OCI-LY7 (cell line): ENCODE data around the gene PRLR. TPM values are rescaled to one million over a fixed set of nuclear protein-coding genes. Genes with fewer than 3 reads are reported as not detected.

ENCODE experiments used
- BruUV-seq: library from RNA; stranded (reverse); fragments of 400-500 nt; replicated peaks from 2 replicates; lab custom pipeline; 2021; lab: Mats Ljungman, UMichigan
- CTCF ChIA-PET: fragments of 300-600 bp; sonication (Branson Sonifier 250); formaldehyde crosslinking; loops from one replicate; lab custom pipeline; 2022; ENCODE audit warnings: antibody characterized with exemption; ENCODE audit not compliant: unreplicated experiment; lab: Charles Lee
- POLR2A ChIA-PET: fragments of 300-600 bp; sonication (Branson Sonifier 250); formaldehyde crosslinking; loops from one replicate; lab custom pipeline; 2022; ENCODE audit warnings: antibody characterized with exemption; lab: Charles Lee
- DNase-seq: peaks from one replicate; pipeline ENCODE4 v3.0.0-alpha.2; 2015; ENCODE audit warnings: low spot score
- H2AFZ ChIP-seq: fragments of 200-600 bp; sonication (generic), shearing (Covaris generic); 2 replicates; pipeline ENCODE4 v1.6.1; 2014; ENCODE audit warnings: mild to moderate bottlenecking, antibody characterized with exemption, low read length, moderate library complexity
- H3K27ac ChIP-seq: fragments of 200-600 bp; sonication (generic); 2 replicates; pipeline ENCODE4 v1.5.1; 2014; ENCODE audit warnings: mixed run types, low read depth, mild to moderate bottlenecking, moderate library complexity, low read length, inconsistent platforms; ENCODE audit not compliant: poor library complexity, severe bottlenecking
- H3K36me3 ChIP-seq: fragments of 200-600 bp; sonication (generic); 2 replicates; pipeline ENCODE4 v1.6.1; 2014; ENCODE audit warnings: mild to moderate bottlenecking, antibody characterized with exemption, low read length, moderate library complexity, mixed read lengths; ENCODE audit not compliant: insufficient read depth
- H3K4me1 ChIP-seq: fragments of 200-600 bp; sonication (generic); 2 replicates; pipeline ENCODE4 v1.5.1; 2014; ENCODE audit warnings: mild to moderate bottlenecking, low read length; ENCODE audit not compliant: insufficient read depth, poor library complexity, severe bottlenecking
- H3K4me2 ChIP-seq: fragments of 200-600 bp; sonication (generic); 2 replicates; pipeline ENCODE4 v1.6.1; 2014; ENCODE audit warnings: mild to moderate bottlenecking, low read length
- H3K4me3 ChIP-seq: fragments of 200-600 bp; sonication (generic); 2 replicates; pipeline ENCODE4 v1.5.1; 2014; ENCODE audit warnings: mild to moderate bottlenecking, low read depth, low read length; ENCODE audit not compliant: poor library complexity, severe bottlenecking
- H3K79me2 ChIP-seq: fragments of 200-600 bp; sonication (generic); 2 replicates; pipeline ENCODE4 v1.6.1; 2016; ENCODE audit warnings: low read depth, mild to moderate bottlenecking, low read length, moderate library complexity, mixed read lengths; ENCODE audit not compliant: insufficient read depth
- H3K9me2 ChIP-seq: fragments of 200-600 bp; sonication (generic); 2 replicates; pipeline ENCODE4 v1.6.1; 2016; ENCODE audit warnings: mild to moderate bottlenecking, low read length, mixed read lengths; ENCODE audit not compliant: insufficient read depth
- H3K9me3 ChIP-seq: fragments of 200-600 bp; sonication (generic); 2 replicates; pipeline ENCODE4 v1.6.1; 2014; ENCODE audit warnings: mild to moderate bottlenecking, mixed run types, low read length, mixed read lengths
- H4K20me1 ChIP-seq: fragments of 200-600 bp; sonication (generic); 2 replicates; pipeline ENCODE4 v1.6.1; 2014; ENCODE audit warnings: mild to moderate bottlenecking, antibody characterized with exemption, low read length, moderate library complexity, mixed read lengths; ENCODE audit not compliant: insufficient read depth
- EZH2phosphoT487 ChIP-seq: fragments of 200-600 bp; sonication (generic); IDR thresholded peaks from 2 replicates; pipeline ENCODE4 v1.6.1; 2018; ENCODE audit warnings: low read depth, borderline replicate concordance, mild to moderate bottlenecking, mixed run types, antibody characterized with exemption, low read length, moderate library complexity, mixed read lengths
- intact Hi-C: fragments of 100-400 bp; cut with micrococcal nuclease; formaldehyde crosslinking; loops from one replicate; pipeline ENCODE4 v1.10.0; 2022; ENCODE audit not compliant: unreplicated experiment
- total RNA-seq, 2 experiments: library from RNA; depleted of rRNA in 1 of 2; stranded (reverse); fragments of >200 nt in 1 of 2; shearing (Covaris generic) in 1 of 2; gene quantifications; 2 replicates each; pipeline ENCODE4 v1.2.3, GENCODE V29; 2014 to 2022
- TF ChIP-seq, protein P1 (sequence below): fragments of 200-600 bp; sonication (generic); conservative IDR thresholded peaks from 2 replicates; pipeline ENCODE4 v1.5.1; 2014; ENCODE audit warnings: mild to moderate bottlenecking, antibody characterized with exemption, low read length, moderate library complexity, mixed read lengths

The PRLR gene
- total RNA-seq, 2 experiments from 2014 or later, result not detected

DNA sequence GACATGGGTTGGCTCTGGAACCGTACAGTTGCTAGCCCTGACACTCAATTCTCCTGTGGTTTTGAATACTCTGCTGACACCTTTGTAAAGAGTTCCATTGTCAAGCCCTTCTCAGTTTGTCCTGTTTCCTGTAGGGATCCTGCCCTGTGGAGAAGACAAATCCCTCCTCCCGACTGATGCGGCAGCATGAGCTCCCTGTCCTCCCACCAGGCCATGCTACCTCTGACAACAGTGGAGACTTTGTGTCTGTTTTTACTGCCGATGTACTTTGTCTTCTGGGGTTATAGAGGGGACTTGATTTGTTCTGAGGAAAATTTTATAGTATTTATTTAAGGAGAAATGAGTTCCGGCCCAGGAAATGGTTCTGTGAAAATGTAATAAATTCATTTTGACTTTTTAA is 57.8 kb downstream of the PRLR start:
- no peak overlapping the region for H3K27ac ChIP-seq
- TF ChIP-seq, protein P1, sequence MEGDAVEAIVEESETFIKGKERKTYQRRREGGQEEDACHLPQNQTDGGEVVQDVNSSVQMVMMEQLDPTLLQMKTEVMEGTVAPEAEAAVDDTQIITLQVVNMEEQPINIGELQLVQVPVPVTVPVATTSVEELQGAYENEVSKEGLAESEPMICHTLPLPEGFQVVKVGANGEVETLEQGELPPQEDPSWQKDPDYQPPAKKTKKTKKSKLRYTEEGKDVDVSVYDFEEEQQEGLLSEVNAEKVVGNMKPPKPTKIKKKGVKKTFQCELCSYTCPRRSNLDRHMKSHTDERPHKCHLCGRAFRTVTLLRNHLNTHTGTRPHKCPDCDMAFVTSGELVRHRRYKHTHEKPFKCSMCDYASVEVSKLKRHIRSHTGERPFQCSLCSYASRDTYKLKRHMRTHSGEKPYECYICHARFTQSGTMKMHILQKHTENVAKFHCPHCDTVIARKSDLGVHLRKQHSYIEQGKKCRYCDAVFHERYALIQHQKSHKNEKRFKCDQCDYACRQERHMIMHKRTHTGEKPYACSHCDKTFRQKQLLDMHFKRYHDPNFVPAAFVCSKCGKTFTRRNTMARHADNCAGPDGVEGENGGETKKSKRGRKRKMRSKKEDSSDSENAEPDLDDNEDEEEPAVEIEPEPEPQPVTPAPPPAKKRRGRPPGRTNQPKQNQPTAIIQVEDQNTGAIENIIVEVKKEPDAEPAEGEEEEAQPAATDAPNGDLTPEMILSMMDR, result no peak
- TF ChIP-seq EZH2phosphoT487, result no peak
- H3K36me3 ChIP-seq, result no peaks in the 10 kb centered on the region
- H3K9me2 ChIP-seq, result no peaks in the 10 kb centered on the region
- no peaks in the 10 kb centered on the region for H3K79me2 ChIP-seq
- intact Hi-C loops, result no loop called here
- no peak overlapping the region for H2AFZ ChIP-seq
- ChIA-PET CTCF (no interaction called here), POLR2A (no interaction called here)
- H3K4me3 ChIP-seq, result no peak overlapping the region
- no TSS peak for BruUV-seq
- no peaks in the 10 kb centered on the region for H3K4me1 ChIP-seq
- no peak overlapping the region for H3K4me2 ChIP-seq
- H3K9me3 ChIP-seq, result no peaks in the 10 kb centered on the region; the same call in 1 of the 2 replicates
- DNase-seq, result no peak
- no peaks in the 10 kb centered on the region for H4K20me1 ChIP-seq

DNA sequence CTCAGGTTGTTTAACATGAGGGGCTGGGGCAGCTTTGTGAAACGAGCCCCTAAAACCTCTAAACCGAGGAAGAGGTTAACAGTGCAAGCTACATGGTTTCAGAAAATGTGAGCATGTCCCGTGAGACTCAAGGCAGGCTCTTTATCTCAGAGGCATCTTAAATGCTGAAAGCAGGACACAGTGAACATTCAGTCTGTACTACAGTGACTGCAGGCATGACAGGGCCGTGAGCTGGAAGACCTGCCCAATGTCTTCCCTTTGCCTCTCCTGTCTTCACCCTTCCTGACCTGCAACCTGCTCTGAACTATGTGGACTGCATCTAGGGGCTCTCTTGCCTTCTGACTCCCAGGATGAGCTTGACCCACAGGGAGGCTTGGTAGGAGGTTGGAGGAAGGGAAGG is 58.3 kb downstream of the PRLR start:
- Histone ChIP-seq H3K27ac (no peak overlapping the region), H3K4me1 (no peaks in the 10 kb centered on the region), H3K4me3 (no peak overlapping the region), H3K9me3 (peaks cover 3% of the 10 kb centered on the region; the same call in 1 of the 2 replicates), H3K9me2 (no peaks in the 10 kb centered on the region), H3K4me2 (no peak overlapping the region), H4K20me1 (no peaks in the 10 kb centered on the region), H3K36me3 (no peaks in the 10 kb centered on the region), H2AFZ (no peak overlapping the region), H3K79me2 (no peaks in the 10 kb centered on the region)
- BruUV-seq, result no TSS peak
- ChIA-PET POLR2A (no interaction called here), CTCF (no interaction called here)
- no peak for DNase-seq
- no peak for TF ChIP-seq EZH2phosphoT487
- TF ChIP-seq, protein P1, result no peak
- intact Hi-C loops, result no loop called here

DNA sequence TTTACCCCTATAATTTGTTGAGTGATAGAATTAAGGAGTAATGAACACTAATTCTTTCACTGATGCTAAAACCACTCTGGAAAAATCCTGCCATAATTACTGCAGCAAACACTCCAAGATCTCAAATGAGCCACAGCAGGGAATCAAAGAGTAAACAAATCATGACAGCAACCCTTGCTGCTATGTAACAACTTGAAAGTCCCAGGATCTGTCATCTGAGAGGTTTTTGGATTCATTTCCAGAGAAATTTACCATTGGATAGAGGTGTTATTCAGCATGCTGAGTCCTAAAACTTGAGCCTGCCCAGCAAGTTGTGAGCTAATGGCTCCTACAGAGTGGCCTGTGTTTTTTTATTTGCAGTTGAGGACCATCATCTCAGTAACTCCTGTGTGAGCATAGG is 59.2 kb downstream of the PRLR start:
- no peak for DNase-seq
- POLR2A ChIA-PET, result no interaction called here
- H3K36me3 ChIP-seq, result no peaks in the 10 kb centered on the region
- no peaks in the 10 kb centered on the region for H4K20me1 ChIP-seq
- intact Hi-C loops, result no loop called here
- no peak for TF ChIP-seq EZH2phosphoT487
- H3K9me2 ChIP-seq, result 0 out of 2 replicates have a peak, but pooled peaks cover 2% of the 10 kb centered on the region
- CTCF ChIA-PET, result no interaction called here
- H3K4me1 ChIP-seq, result no peaks in the 10 kb centered on the region
- H2AFZ ChIP-seq, result no peak overlapping the region
- peaks cover 3% of the 10 kb centered on the region; the same call in 1 of the 2 replicates for H3K9me3 ChIP-seq
- no peak overlapping the region for H3K4me2 ChIP-seq
- no peaks in the 10 kb centered on the region for H3K79me2 ChIP-seq
- no peak overlapping the region for H3K4me3 ChIP-seq
- BruUV-seq, result no TSS peak
- H3K27ac ChIP-seq, result no peak overlapping the region
